Liver (tissue), 9 donors: Measurements from ENCODE around the gene LTBP2. TPM values are rescaled to one million over a fixed set of nuclear protein-coding genes. Genes with fewer than 3 reads are reported as not detected.

Experiments
- DNase-seq: peaks from one replicate; pipeline ENCODE4 v3.0.0-alpha.2; 2017; ENCODE audit warnings: low spot score
- H3K27ac ChIP-seq, 2 donors: one replicate each; pipeline ENCODE4 v1.7.0; 2013; ENCODE audit warnings: inconsistent platforms in 2 of 2, low read length in 2 of 2, control low read depth in 1 of 2, low read depth in 1 of 2, mild to moderate bottlenecking in 1 of 2
- H3K27me3 ChIP-seq, 4 donors: one replicate each; pipeline versions ENCODE4 v1.6.1 to v1.7.0; 2013; ENCODE audit warnings: low read length in 3 of 4, inconsistent platforms in 1 of 4, mild to moderate bottlenecking in 1 of 4, moderate library complexity in 1 of 4; ENCODE audit not compliant: control insufficient read depth in 4 of 4, insufficient read depth in 4 of 4
- H3K36me3 ChIP-seq, 4 donors: one replicate each; pipeline versions ENCODE4 v1.6.1 to v1.7.0; 2013; ENCODE audit warnings: low read length in 3 of 4, mild to moderate bottlenecking in 3 of 4, low read depth in 1 of 4, moderate library complexity in 1 of 4; ENCODE audit not compliant: control insufficient read depth in 4 of 4, insufficient read depth in 3 of 4
- H3K4me1 ChIP-seq, 4 donors: one replicate each; pipeline versions ENCODE4 v1.6.1 to v1.7.0; 2013; ENCODE audit warnings: low read length in 3 of 4, mild to moderate bottlenecking in 3 of 4, moderate library complexity in 1 of 4; ENCODE audit not compliant: control insufficient read depth in 4 of 4, insufficient read depth in 4 of 4
- H3K4me3 ChIP-seq, 3 donors: one replicate each; pipeline versions ENCODE4 v1.6.1 to v1.7.0; 2013; ENCODE audit warnings: low read length in 3 of 3, control low read depth in 1 of 3, low read depth in 1 of 3, mild to moderate bottlenecking in 1 of 3
- H3K9ac ChIP-seq, 2 donors: one replicate each; pipeline ENCODE4 v1.7.0; 2013; ENCODE audit warnings: low read length in 2 of 2, mild to moderate bottlenecking in 2 of 2, moderate library complexity in 2 of 2, control low read depth in 1 of 2, low read depth in 1 of 2
- H3K9me3 ChIP-seq, 4 donors: one replicate each; pipeline versions ENCODE4 v1.6.1 to v1.7.0; 2013; ENCODE audit warnings: low read length in 3 of 4; ENCODE audit not compliant: control insufficient read depth in 4 of 4
- ATF3 ChIP-seq: IDR thresholded peaks from 2 replicates; pipeline ENCODE4 v1.6.1; 2016; ENCODE audit warnings: antibody characterized with exemption
- EGR1 ChIP-seq, 2 donors: IDR thresholded peaks; 2 replicates each; pipeline ENCODE4 v1.6.1; 2016 to 2018; ENCODE audit warnings: antibody characterized with exemption in 2 of 2, low read depth in 2 of 2
- FOXA2 ChIP-seq: IDR thresholded peaks from 2 replicates; pipeline ENCODE4 v1.6.1; 2016; ENCODE audit warnings: antibody characterized with exemption
- GABPA ChIP-seq, 2 donors: IDR thresholded peaks in 1 of 2; conservative IDR thresholded peaks in 1 of 2; 2 replicates each; pipeline ENCODE4 v1.6.1; 2016; ENCODE audit warnings: antibody characterized with exemption in 2 of 2, mild to moderate bottlenecking in 1 of 2, moderate library complexity in 1 of 2
- HNF4A ChIP-seq, 2 donors: conservative IDR thresholded peaks; 2 replicates each; pipeline ENCODE4 v1.6.1; 2016; ENCODE audit warnings: antibody characterized with exemption in 2 of 2, mild to moderate bottlenecking in 2 of 2
- HNF4G ChIP-seq: IDR thresholded peaks from 2 replicates; pipeline ENCODE4 v1.6.1; 2016; ENCODE audit warnings: antibody characterized with exemption
- JUND ChIP-seq, 2 donors: IDR thresholded peaks; 2 replicates each; pipeline ENCODE4 v1.6.1; 2016; ENCODE audit warnings: antibody characterized with exemption in 2 of 2
- MAX ChIP-seq: IDR thresholded peaks from 2 replicates; pipeline ENCODE4 v1.6.1; 2016; ENCODE audit warnings: antibody characterized with exemption
- NR2F2 ChIP-seq: IDR thresholded peaks from 2 replicates; pipeline ENCODE4 v1.6.1; 2016; ENCODE audit warnings: antibody characterized with exemption
- RAD21 ChIP-seq, 2 donors: IDR thresholded peaks; 2 replicates each; pipeline ENCODE4 v1.6.1; 2016; ENCODE audit warnings: antibody characterized with exemption in 2 of 2, mild to moderate bottlenecking in 2 of 2
- RXRA ChIP-seq, 2 donors: IDR thresholded peaks; 2 replicates each; pipeline ENCODE4 v1.6.1; 2017 to 2018; ENCODE audit warnings: antibody characterized with exemption in 2 of 2, mild to moderate bottlenecking in 1 of 2
- TAF1 ChIP-seq: conservative IDR thresholded peaks from 2 replicates; pipeline ENCODE4 v1.6.1; 2016; ENCODE audit warnings: antibody characterized with exemption, mild to moderate bottlenecking
- YY1 ChIP-seq: IDR thresholded peaks from 2 replicates; pipeline ENCODE4 v1.6.1; 2016; ENCODE audit warnings: antibody characterized with exemption, mild to moderate bottlenecking
- WGBS: extraction: QIAGEN DNeasy Blood & Tissue Kit; methylation state at CpG from one replicate; pipeline ENCODE4 v1.1.7; 2013; 5-methylcytosine and 5-hydroxymethylcytosine counted together
- polyA plus RNA-seq, 2 donors: library from polyadenylated mRNA; stranded (reverse) in 1 of 2; unstranded in 1 of 2; fragments of 200-250 nt in 1 of 2; fragments of >200 nt in 1 of 2; fragmentation: Nextera tagmentation in 1 of 2; extraction: Ambion mirVana in 1 of 2; gene quantifications; one replicate each; pipeline versions ENCODE4 v1.2.1 to v1.2.3, GENCODE V29; 2013 to 2015
- total RNA-seq, 2 donors: library from RNA; depleted of rRNA; stranded (reverse); fragments of >200 nt; gene quantifications; one replicate each; pipeline ENCODE4 v1.2.3, GENCODE V29; 2014
- TF ChIP-seq, protein P1 (sequence below): IDR thresholded peaks from 2 replicates; pipeline ENCODE4 v1.6.1; 2016; ENCODE audit warnings: antibody characterized with exemption, mild to moderate bottlenecking
- TF ChIP-seq, protein P2 (sequence below): fragments of 150-350 bp; IDR thresholded peaks from 2 replicates; pipeline ENCODE4 v1.5.1; 2017; ENCODE audit warnings: improper control_type of control experiment, low read depth, low read length; ENCODE audit not compliant: missing input control
- TF ChIP-seq, protein P3 (sequence below): IDR thresholded peaks from 2 replicates; pipeline ENCODE4 v1.6.1; 2016; ENCODE audit warnings: antibody characterized with exemption
- donor health status: healthy.
- donor health status: healthy.
- donor health status: healthy.
- donor health status: healthy.
- donor health status: healthy.

LTBP2 gene
- total and polyA plus RNA-seq, 4 donors = 0.24 to 1.3 (median 0.89) TPM

DNA sequence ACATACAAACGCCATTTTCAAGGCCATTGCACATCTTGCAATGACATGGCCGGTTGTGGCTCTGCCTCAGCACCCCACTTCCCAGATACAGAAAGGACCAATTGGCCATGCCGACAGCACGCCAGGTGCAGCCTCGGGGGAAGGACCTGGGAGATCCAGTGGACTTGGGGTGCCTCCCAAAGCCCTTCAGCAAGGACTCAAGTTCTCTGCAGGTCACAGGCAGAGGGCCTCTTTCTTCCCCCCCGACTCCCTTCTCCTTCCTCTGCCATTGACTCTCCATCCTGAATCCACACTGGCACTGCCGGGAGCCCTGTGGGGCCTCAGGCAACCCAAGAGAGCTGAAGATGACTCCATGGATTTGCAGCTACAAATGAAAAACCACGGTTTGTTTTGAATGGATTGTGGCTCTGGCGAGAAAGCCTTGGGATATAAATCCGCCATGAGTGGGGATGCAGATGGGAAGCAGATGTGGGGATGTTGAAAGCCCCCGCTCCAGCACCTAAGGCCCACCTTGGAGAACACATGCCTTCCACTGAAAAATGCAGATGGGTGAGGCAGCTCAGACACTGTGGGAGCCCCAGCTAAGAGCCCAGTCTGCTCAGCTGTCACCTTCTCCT lies 35.1 kb upstream of the LTBP2 start:
- TF ChIP-seq RAD21 (IDR thresholded peaks at IDR 0.05) = no peak

DNA sequence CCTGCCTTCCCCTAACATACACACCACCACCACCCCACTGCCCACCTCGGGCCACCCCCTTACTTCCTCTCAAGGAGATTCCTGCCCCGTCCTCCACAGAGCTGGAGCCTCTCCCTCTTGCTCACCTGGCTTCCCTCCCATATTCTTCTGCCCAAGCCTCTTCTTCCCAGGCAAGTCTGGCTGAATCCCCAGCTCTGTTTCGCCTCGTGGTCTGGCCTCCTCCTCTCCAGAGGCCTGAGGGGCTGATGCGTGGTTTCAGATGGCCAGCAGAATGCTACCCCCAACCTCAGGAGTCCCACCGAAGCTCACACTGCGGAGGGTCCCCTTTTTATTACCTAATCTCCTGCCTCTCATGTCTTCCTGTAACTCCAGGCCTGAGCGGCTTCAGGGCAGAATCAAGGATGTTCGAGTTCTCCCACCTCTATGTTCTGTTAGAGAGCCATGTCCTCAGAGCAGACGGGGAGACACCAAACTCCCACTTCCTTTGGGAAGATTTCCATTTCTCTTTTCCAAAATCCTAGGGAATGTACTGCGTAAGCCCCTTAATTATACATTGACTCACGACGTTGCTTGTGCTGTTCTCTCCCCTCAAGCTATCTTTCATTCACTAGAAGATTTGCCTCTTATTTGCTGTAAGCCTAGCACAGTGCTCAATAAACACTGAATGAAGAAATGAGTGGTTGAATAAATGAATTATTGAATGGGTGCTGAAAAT lies 33.9 kb upstream of the LTBP2 start:
- Histone ChIP-seq H3K27me3 (peaks cover 0 to 2% (median 0%) of the 10 kb centered on the region in 4 donors), H3K4me1 (no peaks in the 10 kb centered on the region), H3K9ac (no peak overlapping the region), H3K27ac (no peak overlapping the region), H3K4me3 (no peak overlapping the region), H3K36me3 (no peaks in the 10 kb centered on the region), H3K9me3 (no peaks in the 10 kb centered on the region)
- 80% methylated on average over 13 of the region's 13 CpGs for WGBS
- TF ChIP-seq YY1 (no peak), RAD21 (IDR thresholded peaks at IDR 0.05) (no peak), FOXA2 (no peak), NR2F2 (no peak), MAX (no peak), ATF3 (no peak), TAF1 (no peak), GABPA (IDR thresholded peaks at IDR 0.05 in 1 of 2, conservative IDR thresholded peaks at IDR 0.05 in 1 of 2) (no peak), HNF4A (conservative IDR thresholded peaks at IDR 0.05) (no peak), RXRA (IDR thresholded peaks at IDR 0.05) (no peak)
- TF ChIP-seq, protein P1, sequence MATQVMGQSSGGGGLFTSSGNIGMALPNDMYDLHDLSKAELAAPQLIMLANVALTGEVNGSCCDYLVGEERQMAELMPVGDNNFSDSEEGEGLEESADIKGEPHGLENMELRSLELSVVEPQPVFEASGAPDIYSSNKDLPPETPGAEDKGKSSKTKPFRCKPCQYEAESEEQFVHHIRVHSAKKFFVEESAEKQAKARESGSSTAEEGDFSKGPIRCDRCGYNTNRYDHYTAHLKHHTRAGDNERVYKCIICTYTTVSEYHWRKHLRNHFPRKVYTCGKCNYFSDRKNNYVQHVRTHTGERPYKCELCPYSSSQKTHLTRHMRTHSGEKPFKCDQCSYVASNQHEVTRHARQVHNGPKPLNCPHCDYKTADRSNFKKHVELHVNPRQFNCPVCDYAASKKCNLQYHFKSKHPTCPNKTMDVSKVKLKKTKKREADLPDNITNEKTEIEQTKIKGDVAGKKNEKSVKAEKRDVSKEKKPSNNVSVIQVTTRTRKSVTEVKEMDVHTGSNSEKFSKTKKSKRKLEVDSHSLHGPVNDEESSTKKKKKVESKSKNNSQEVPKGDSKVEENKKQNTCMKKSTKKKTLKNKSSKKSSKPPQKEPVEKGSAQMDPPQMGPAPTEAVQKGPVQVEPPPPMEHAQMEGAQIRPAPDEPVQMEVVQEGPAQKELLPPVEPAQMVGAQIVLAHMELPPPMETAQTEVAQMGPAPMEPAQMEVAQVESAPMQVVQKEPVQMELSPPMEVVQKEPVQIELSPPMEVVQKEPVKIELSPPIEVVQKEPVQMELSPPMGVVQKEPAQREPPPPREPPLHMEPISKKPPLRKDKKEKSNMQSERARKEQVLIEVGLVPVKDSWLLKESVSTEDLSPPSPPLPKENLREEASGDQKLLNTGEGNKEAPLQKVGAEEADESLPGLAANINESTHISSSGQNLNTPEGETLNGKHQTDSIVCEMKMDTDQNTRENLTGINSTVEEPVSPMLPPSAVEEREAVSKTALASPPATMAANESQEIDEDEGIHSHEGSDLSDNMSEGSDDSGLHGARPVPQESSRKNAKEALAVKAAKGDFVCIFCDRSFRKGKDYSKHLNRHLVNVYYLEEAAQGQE = no peak
- no peak for DNase-seq

More for the DNA sequence above, 35.1 kb upstream of the LTBP2 start:
- Histone ChIP-seq H3K4me1 (no peaks in the 10 kb centered on the region), H3K9me3 (no peaks in the 10 kb centered on the region), H3K27me3 (peaks cover 0 to 2% (median 0%) of the 10 kb centered on the region in 4 donors), H3K27ac (no peak overlapping the region), H3K4me3 (no peak overlapping the region), H3K36me3 (no peaks in the 10 kb centered on the region), H3K9ac (no peak overlapping the region)
- DNase-seq = no peak
- WGBS = 92% methylated on average over 11 of the region's 11 CpGs

GRCh38 chr14:74645244-74645643 lies 33.2 kb upstream of the LTBP2 start:
- 71% methylated on average over 5 of the region's 5 CpGs for WGBS
- H3K27ac ChIP-seq = no peak overlapping the region
- no peak for DNase-seq

More at GRCh38 chr14:74645244-74645643, 33.2 kb upstream of the LTBP2 start:
- H3K4me3 ChIP-seq = no peak overlapping the region
- peaks cover 0 to 2% (median 0%) of the 10 kb centered on the region in 4 donors for H3K27me3 ChIP-seq
- no peaks in the 10 kb centered on the region for H3K36me3 ChIP-seq
- no peaks in the 10 kb centered on the region for H3K9me3 ChIP-seq
- no peak overlapping the region for H3K9ac ChIP-seq
- H3K4me1 ChIP-seq = no peaks in the 10 kb centered on the region
- TF ChIP-seq, protein P2, sequence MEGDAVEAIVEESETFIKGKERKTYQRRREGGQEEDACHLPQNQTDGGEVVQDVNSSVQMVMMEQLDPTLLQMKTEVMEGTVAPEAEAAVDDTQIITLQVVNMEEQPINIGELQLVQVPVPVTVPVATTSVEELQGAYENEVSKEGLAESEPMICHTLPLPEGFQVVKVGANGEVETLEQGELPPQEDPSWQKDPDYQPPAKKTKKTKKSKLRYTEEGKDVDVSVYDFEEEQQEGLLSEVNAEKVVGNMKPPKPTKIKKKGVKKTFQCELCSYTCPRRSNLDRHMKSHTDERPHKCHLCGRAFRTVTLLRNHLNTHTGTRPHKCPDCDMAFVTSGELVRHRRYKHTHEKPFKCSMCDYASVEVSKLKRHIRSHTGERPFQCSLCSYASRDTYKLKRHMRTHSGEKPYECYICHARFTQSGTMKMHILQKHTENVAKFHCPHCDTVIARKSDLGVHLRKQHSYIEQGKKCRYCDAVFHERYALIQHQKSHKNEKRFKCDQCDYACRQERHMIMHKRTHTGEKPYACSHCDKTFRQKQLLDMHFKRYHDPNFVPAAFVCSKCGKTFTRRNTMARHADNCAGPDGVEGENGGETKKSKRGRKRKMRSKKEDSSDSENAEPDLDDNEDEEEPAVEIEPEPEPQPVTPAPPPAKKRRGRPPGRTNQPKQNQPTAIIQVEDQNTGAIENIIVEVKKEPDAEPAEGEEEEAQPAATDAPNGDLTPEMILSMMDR = no peak
- no peak for TF ChIP-seq MAX
- TF ChIP-seq FOXA2 = no peak
- no peak for TF ChIP-seq HNF4A (conservative IDR thresholded peaks at IDR 0.05)
- TF ChIP-seq YY1 = no peak
- TF ChIP-seq, protein P3, sequence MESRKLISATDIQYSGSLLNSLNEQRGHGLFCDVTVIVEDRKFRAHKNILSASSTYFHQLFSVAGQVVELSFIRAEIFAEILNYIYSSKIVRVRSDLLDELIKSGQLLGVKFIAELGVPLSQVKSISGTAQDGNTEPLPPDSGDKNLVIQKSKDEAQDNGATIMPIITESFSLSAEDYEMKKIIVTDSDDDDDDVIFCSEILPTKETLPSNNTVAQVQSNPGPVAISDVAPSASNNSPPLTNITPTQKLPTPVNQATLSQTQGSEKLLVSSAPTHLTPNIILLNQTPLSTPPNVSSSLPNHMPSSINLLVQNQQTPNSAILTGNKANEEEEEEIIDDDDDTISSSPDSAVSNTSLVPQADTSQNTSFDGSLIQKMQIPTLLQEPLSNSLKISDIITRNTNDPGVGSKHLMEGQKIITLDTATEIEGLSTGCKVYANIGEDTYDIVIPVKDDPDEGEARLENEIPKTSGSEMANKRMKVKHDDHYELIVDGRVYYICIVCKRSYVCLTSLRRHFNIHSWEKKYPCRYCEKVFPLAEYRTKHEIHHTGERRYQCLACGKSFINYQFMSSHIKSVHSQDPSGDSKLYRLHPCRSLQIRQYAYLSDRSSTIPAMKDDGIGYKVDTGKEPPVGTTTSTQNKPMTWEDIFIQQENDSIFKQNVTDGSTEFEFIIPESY = no peak
- TF ChIP-seq GABPA (IDR thresholded peaks at IDR 0.05 in 1 of 2, conservative IDR thresholded peaks at IDR 0.05 in 1 of 2) = no peak
- no peak for TF ChIP-seq EGR1 (IDR thresholded peaks at IDR 0.05; ENCODE audit: low read depth in 2 of 2)
- TF ChIP-seq HNF4G = no peak
- TF ChIP-seq JUND (IDR thresholded peaks at IDR 0.05) = no peak
